LNCAP (cell line): ENCODE data around the gene SPG11.

Experiments used
- CTCF ChIP-seq: fragments of 450-650 bp; IDR thresholded peaks from 2 replicates; pipeline ENCODE4 v1.5.1; 2017; ENCODE audit warnings: mild to moderate bottlenecking

The SPG11 gene

GRCh38 chr15:44580105-44580504 is 83.4 kb downstream of the SPG11 start:
- no peak for TF ChIP-seq CTCF

- TF ChIP-seq CTCF = no peak
Observed at GRCh38 chr15:44574734-44575133, 88.7 kb downstream of the SPG11 start.

- TF ChIP-seq CTCF = no peak
Observed at GRCh38 chr15:44573386-44573785, 90.1 kb downstream of the SPG11 start.

GRCh38 chr15:44570361-44570760 is 93.1 kb downstream of the SPG11 start:
- no peak for TF ChIP-seq CTCF

- TF ChIP-seq CTCF = no peak
Observed at GRCh38 chr15:44569316-44569715, 94.1 kb downstream of the SPG11 start.

- no peak for TF ChIP-seq CTCF
Observed at GRCh38 chr15:44568338-44568737, 95.1 kb downstream of the SPG11 start.

GRCh38 chr15:44566155-44566540 is 97.3 kb downstream of the SPG11 start:
- no peak for TF ChIP-seq CTCF

GRCh38 chr15:44565387-44566154 is 97.9 kb downstream of the SPG11 start:
- TF ChIP-seq CTCF = no peak
